GM20431 (cell line): Measurements from ENCODE around the gene KPNA2.

ENCODE experiments used
- in situ Hi-C: fragments of 300-500 bp; cut with MseI, MboI; formaldehyde crosslinking; loops from one replicate; pipeline ENCODE4 v1.15.0; 2020; ENCODE audit warnings: low sequenced_read_pairs; ENCODE audit not compliant: unreplicated experiment

KPNA2 gene

DNA sequence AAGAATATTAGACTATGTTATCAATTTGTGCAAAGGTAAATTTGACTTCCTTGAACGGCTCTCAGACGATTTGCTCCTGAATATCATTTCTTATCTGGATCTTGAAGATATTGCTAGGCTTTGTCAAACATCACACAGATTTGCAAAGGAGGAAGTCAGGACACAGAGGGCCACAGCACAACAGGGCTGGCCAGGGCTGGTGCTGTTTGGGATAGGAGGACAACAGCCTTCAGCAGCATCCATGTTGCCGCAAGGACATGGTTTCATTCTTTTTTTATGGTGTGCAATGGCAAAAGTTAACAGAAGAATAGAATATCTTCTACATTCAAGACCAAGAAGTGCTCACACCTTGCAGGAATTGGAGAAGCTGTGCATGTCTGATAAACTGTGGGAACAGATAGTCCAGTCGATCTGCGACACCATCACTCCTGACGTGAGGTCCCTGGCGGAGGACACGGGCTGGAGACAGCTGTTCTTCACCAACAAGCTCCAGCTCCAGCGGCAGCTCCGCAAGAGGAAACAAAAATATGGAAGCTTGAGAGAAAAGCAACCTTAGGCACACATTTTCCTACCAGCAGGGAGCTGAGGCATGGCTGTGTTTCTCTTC is 59.8 kb downstream of the KPNA2 start:
- in situ Hi-C loops = no loop called here

DNA sequence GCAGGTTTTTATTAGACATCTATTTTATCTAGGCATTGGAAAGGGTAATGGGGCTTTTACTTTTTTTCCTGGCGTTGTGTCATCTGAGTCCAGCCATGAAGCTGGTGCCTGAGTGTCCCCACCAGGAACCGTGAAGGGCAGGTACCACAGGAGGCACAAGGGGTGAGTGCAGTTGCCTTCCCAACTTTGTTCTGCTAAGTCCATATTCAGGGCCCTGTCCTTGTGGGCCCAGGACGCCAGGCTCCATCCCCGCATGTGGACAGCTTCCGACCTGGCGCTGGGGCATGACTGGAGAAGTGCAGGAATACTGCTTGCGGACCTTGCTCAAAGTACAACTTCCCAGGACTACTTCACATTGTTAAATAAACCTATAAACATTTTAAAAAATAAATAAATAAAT is 60.6 kb downstream of the KPNA2 start:
- in situ Hi-C loops = no loop called here
